ENCODE data around the gene RALGAPA2. TPM values are rescaled to one million over a fixed set of nuclear protein-coding genes. Genes with fewer than 3 reads are reported as not detected.

RALGAPA2 gene
- total and polyA plus RNA-seq, 2 donors (not counting 3 experiments of a cell fraction or from before 2014, with no cell fraction given), result 10.0 to 46.8 TPM

GRCh38 chr20:20679316-20679715 is 33.1 kb downstream of the RALGAPA2 start:
- H4K20me1 ChIP-seq (replicated peaks; ENCODE audit: control insufficient read depth, extremely low read depth, insufficient read depth, low read length), result peaks cover under 1% of the 10 kb centered on the region
- H3K79me2 ChIP-seq (ENCODE audit: control insufficient read depth, insufficient read depth, low read length), result no peaks in the 10 kb centered on the region
- POLR2A ChIA-PET, result no interaction called here
- no peak overlapping the region for H2AFZ ChIP-seq (ENCODE audit: low read depth, low read length)
- FAIRE-seq (no peak), DNase-seq (ENCODE audit: low read depth, low spot score) (no peak)
- no peak overlapping the region for H3K4me3 ChIP-seq (replicated peaks in 1 of 3; ENCODE audit: insufficient read depth in 1 of 3, low read depth in 1 of 3, low read length in 3 of 3)
- no peaks in the 10 kb centered on the region for H3K27me3 ChIP-seq (ENCODE audit: control insufficient read depth in 2 of 2, insufficient read depth in 2 of 2, low read length in 2 of 2)
- H3K9me3 ChIP-seq (replicated peaks; ENCODE audit: control insufficient read depth, insufficient read depth, low read length), result no peaks in the 10 kb centered on the region
- intact Hi-C loops (cut with micrococcal nuclease) (no loop called here), dilution Hi-C loops (cut with MboI; ENCODE audit: extremely low pct_ligation_motif_present, low sequenced_read_pairs) (no loop called here)
- no peaks in the 10 kb centered on the region for H3K36me3 ChIP-seq (ENCODE audit: control insufficient read depth in 2 of 2, extremely low read depth in 1 of 2, insufficient read depth in 2 of 2, low read length in 2 of 2)
- TF ChIP-seq FOS (IDR thresholded peaks at IDR 0.05; ENCODE audit: borderline replicate concordance, insufficient read depth, low read length) (no peak), EZH2 (IDR thresholded peaks at IDR 0.05; ENCODE audit: borderline replicate concordance, low read depth, low read length, severe bottlenecking) (no peak), MYC (IDR thresholded peaks at IDR 0.05; ENCODE audit: low read depth, low read length) (no peak), MAX (IDR thresholded peaks at IDR 0.05; ENCODE audit: insufficient read depth, insufficient read length) (no peak), GATA2 (IDR thresholded peaks at IDR 0.05; ENCODE audit: insufficient read depth, insufficient read length, low read depth, low read length) (no peak)
- TF ChIP-seq, protein P1, sequence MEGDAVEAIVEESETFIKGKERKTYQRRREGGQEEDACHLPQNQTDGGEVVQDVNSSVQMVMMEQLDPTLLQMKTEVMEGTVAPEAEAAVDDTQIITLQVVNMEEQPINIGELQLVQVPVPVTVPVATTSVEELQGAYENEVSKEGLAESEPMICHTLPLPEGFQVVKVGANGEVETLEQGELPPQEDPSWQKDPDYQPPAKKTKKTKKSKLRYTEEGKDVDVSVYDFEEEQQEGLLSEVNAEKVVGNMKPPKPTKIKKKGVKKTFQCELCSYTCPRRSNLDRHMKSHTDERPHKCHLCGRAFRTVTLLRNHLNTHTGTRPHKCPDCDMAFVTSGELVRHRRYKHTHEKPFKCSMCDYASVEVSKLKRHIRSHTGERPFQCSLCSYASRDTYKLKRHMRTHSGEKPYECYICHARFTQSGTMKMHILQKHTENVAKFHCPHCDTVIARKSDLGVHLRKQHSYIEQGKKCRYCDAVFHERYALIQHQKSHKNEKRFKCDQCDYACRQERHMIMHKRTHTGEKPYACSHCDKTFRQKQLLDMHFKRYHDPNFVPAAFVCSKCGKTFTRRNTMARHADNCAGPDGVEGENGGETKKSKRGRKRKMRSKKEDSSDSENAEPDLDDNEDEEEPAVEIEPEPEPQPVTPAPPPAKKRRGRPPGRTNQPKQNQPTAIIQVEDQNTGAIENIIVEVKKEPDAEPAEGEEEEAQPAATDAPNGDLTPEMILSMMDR (IDR thresholded peaks at IDR 0.05; ENCODE audit: extremely low read depth in 1 of 2, insufficient read depth in 1 of 2, low read depth in 1 of 2, low read length in 2 of 2), result no peak
- H3K9me1 ChIP-seq (replicated peaks; ENCODE audit: control insufficient read depth, extremely low read depth, insufficient read depth, low read length), result no peaks in the 10 kb centered on the region
- H3K27ac ChIP-seq (ENCODE audit: insufficient read depth, low read depth, low read length), result no peak overlapping the region
- no peak overlapping the region for H3K9ac ChIP-seq (replicated peaks; ENCODE audit: extremely low read depth, insufficient read depth, low read length)
- CTCF ChIA-PET, result interaction anchor here (3.1 kb wide), 1 partner anchor 145 kb away, joined by 12 read pairs; no protein-coding TSS in a partner anchor
- H3K4me2 ChIP-seq (ENCODE audit: insufficient read depth, low read length), result no peak overlapping the region
- H3K4me1 ChIP-seq (ENCODE audit: control insufficient read depth, extremely low read depth, insufficient read depth, low read length), result no peaks in the 10 kb centered on the region
- BruUV-seq (replicated peaks), result no TSS peak

All from endothelial cell of umbilical vein (primary cell).